SK-MEL-5 (cell line): ENCODE results near the gene CHRM2. TPM values are rescaled to one million over a fixed set of nuclear protein-coding genes. Genes with fewer than 3 reads are reported as not detected.

Experiments
- DNase-seq: peaks from one replicate; pipeline ENCODE4 v3.0.0-alpha.2; 2016; ENCODE audit warnings: low read depth, low spot score
- in situ Hi-C: cut with HindIII; loops from 2 replicates; pipeline ENCODE4 v1.10.0; 2016; ENCODE audit warnings: low sequenced_read_pairs, high pct_unique_total_duplicates, low pct_unique_long_range_greater_than_20kb
- total RNA-seq: library from RNA; depleted of rRNA; stranded (reverse); fragments of >200 nt; shearing (Covaris generic); gene quantifications from 2 replicates; pipeline ENCODE4 v1.2.3, GENCODE V29; 2014

CHRM2 gene
- total RNA-seq, 1 experiment from 2014 or later, result 0.05 TPM

- in situ Hi-C loops, result no loop called here
- DNase-seq, result no peak
Measured at GRCh38 chr7:136884492-136884891, 16.0 kb downstream of the CHRM2 start.

DNA sequence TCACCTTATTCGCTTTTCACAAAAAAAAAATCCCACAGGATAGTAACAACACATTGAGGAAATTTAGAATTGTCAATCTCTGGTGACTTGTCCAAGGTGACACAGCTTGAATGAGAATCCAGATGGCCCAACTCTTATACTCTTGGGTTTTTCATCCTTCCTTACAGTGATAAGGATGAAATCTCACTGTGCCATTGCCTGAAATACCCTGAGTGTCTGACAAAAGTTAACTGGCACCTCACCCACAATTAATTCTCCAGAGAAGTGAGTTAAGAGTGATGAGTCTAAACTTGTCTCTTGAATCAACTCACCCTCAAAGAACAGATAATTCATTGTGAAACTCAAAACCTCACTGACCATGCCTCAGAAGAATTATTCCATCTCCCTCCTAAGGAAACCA is 18.9 kb downstream of the CHRM2 start:
- in situ Hi-C loops, result no loop called here

DNA sequence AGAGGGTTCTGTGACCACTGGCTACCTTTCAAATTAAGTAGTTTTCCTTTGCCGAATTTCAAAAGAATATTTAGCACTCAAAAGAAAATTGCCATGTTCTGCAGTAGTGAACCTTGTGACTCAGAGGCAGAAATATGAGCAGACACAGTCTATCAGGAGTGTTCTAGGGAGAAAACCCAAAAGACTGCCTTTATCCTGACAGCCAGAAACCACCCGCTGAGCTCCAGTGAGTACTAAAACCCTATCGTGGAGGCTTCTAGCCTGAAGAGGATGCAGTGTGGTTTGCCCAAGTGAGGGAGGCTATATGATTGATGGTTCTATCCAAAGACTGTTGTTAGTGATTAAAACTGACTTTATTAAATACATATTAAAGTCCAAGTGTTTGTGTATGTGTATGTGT is 21.9 kb downstream of the CHRM2 start:
- in situ Hi-C loops, result no loop called here
- no peak for DNase-seq

More for the DNA sequence above, 18.9 kb downstream of the CHRM2 start:
- DNase-seq, result no peak

DNA sequence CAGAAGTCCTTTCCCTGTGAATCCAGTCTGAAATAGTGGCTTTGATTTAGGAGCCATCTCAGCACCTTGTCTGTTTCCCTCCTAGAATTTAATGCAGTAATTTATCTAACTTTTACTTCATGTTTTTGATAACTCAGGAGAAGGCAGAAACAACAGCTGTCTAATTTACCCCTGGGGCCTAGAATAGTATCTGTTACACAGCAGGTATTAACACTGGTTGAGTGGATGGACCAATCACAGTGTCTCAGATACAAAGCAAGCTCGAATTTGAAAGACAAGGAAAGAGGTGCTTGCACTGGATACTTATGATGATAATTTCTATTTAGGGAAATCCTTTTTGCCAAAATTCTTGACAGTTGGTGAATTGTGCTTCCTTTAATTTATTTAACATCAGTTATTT is 23.4 kb downstream of the CHRM2 start:
- in situ Hi-C loops, result no loop called here
- no peak for DNase-seq

DNA sequence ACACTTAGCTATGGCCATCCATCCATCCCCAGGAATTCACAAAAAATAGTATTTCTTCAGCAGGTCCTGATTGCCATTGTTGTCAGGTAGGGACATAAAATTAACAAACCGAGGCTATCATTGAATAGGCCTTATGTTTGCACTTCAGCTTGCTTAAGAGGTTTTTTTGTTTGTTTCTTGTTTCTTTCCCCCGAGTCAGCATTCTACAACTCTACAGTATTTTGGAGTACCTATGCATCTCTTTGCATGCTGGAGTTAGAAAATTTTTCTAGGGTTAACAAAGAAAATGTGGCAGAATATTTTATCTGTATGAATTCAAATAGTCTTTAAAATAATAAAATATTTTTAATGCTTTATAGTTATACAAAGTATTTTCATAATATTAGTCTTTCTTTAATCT is 26.3 kb downstream of the CHRM2 start:
- in situ Hi-C loops, result no loop called here
- DNase-seq, result no peak

DNA sequence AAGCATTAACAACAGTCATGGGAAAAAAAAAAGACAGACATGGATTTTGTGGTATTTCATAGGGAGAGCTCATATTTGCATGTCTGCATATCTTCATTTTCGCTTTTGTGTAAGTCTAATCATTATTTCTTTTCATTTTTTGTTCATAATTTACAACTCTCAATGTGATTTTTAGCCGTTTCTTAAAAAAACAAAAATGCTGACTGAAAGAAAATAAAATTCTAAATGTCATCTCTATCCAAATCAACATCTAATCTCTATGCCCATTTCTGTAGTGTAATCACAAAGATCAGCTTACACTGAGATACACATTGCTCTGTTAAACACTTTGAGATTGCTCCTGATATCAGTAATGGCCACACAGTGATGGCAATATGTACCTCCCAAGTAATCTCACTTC is 29.2 kb downstream of the CHRM2 start:
- in situ Hi-C loops, result no loop called here
- DNase-seq, result no peak

DNA sequence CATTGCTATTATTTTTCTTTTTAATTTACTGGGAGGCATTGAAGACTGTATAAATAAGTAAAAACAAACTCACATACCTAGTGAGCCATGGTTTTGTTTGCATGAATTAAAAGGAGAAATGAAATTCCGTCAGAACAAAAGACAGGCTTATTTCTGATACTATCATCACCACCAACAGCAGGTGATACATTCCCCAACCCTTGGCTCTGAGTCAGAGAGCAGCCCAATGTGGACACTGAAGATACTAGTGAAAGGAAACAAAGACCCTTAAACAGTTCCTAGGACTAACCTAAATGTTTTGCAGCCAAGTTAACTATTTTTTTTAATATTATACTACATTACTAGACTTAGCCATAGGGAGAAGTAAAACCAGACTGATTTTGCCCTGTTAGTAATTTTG is 31.6 kb downstream of the CHRM2 start:
- in situ Hi-C loops, result no loop called here
- no peak for DNase-seq

GRCh38 chr7:136910771-136911170 is 42.3 kb downstream of the CHRM2 start:
- no peak for DNase-seq
- in situ Hi-C loops, result no loop called here

DNA sequence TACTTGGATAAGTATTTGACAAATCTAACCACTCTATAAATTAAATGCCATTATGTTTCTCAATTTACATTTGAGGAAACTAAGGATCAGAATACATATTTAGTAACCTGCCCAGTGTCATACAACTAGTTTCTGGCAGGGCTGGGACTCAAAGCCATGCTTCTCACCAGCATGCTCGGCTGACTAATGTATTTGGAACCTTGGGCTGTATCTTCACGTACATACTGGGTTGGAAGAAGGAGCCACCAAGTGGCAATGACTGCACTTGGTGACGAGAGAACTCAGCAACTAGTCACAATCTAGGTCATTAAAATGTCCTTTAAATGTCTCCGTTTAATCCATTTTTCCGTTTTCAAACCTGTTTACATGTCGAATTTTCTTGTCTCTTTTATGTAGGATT is 42.9 kb downstream of the CHRM2 start:
- DNase-seq, result peak; percentile 13
- in situ Hi-C loops, result no loop called here

DNA sequence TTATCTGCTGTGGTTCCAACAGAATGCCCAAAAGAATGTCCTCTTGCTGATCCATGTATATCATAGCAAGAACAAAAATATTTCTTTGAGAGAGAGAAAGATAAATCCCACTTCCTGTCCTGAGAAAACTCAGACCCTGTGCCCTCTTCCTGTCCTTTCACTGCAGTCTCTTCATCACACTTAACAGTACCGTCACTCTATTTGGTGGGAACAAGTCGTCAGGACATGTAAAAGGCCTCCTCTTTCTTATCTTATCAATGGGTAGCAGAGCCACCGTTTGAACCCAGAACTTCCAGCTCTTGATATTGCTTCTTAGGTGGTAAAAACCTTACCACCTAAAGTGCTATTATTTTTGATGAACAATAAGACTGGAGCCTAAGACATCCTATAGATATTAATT is 43.9 kb downstream of the CHRM2 start:
- no peak for DNase-seq
- in situ Hi-C loops, result no loop called here

DNA sequence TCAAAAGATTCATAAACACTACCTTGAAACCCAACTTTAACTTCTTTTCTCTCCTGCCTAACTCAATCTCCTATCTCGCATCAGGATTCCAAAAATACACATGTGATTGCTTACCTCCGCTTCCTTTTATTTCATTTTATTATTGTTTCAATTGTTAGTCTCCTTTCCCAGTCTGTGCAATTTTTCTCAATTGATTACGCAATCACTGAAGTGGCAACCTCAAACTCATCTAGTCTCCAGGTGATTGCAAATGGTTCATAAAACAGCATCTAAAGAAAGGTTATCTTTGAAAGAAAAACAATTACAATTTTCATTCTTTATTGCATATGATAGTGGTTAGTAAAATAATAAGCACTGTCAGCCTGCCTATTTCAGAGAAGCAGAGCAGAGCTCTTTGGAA is 45.6 kb downstream of the CHRM2 start:
- in situ Hi-C loops, result no loop called here
- DNase-seq, result no peak

DNA sequence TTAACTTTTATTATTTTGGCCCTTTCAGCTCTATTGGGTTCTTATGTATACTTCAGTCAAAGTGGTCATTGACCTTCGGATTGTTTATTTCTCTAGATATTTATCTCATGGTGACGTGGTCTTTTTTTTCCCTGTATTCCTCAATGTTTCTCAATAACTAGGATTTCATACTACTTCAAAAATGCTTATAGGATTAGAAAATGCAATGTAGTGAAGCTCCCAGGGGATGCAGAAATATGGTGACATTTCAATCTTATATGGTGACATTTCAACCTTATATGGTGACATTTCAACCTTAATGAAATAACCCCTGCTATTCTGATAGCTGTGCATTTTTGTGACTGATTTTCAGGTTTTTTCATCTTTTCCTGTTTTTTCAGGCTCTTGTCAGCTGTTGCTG is 51.4 kb downstream of the CHRM2 start:
- no peak for DNase-seq
- in situ Hi-C loops, result no loop called here

- in situ Hi-C loops, result no loop called here
- DNase-seq, result no peak
Measured at GRCh38 chr7:136923111-136923667, 54.7 kb downstream of the CHRM2 start.

- in situ Hi-C loops, result no loop called here
- DNase-seq, result no peak
Measured at GRCh38 chr7:136925044-136925443, 56.6 kb downstream of the CHRM2 start.

- DNase-seq, result no peak
Measured at GRCh38 chr7:136925556-136925955, 57.1 kb downstream of the CHRM2 start.

GRCh38 chr7:136931169-136931867 is 62.9 kb downstream of the CHRM2 start:
- in situ Hi-C loops, result no loop called here

More at GRCh38 chr7:136925556-136925955, 57.1 kb downstream of the CHRM2 start:
- in situ Hi-C loops, result no loop called here

DNA sequence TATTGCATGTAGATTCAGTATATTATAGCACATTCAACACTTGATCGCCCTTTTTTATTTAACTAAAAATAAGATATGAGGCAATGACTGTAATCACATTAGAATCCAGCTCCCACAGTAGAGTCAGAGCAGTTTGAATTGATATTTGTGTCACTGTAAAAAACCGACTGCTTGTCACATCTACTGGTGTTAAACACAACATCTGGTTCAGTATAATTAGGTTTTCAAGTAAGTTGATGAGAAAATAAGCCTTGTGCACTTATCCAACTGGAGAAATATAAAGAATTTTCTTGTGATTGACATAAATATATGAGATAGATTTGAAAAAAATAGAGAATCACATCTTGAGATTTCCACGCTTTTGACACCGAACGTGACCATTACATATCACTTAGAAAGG is 69.0 kb downstream of the CHRM2 start:
- in situ Hi-C loops, result no loop called here
- DNase-seq, result no peak

More at GRCh38 chr7:136931169-136931867, 62.9 kb downstream of the CHRM2 start:
- DNase-seq, result no peak

DNA sequence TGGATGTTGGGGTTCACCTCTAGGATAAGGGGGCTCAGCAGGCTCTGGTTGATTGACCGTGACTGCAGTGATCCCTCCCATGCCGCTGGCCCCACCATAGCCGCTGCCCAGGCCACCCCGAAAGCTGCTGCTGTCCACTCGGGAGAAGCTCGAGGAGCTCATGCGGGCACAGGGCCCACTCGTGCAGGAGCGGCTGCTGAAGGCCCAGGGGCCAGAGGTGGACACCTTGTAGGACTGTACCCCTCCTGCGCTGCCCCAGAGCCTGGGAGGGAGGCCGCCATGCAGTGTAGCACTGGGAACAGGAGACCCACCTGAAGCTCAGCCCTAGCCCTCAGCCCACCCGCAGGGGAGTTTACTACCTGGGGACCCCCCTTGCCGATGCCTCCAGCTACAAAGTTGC is 70.0 kb downstream of the CHRM2 start:
- in situ Hi-C loops, result no loop called here

DNA sequence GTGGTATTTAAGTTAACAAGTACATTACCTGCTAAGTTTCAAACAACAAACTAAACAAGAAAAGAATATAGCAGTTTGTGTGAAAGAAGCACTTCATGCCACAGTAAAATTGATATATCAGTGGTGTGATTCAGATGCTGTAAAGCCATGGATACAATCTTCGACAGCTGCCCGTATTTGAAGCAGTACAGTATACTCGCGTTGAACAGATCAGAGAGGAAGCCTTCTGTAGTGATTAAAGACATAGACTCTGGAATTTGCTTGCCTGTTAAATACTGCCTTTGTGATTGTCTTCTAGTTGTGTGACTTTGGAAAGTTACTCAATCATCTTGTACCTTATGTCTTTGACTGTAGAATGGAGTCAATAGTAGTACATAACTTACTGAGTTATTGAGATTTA is 71.7 kb downstream of the CHRM2 start:
- in situ Hi-C loops, result no loop called here
- DNase-seq, result no peak

More for the DNA sequence above, 70.0 kb downstream of the CHRM2 start:
- no peak for DNase-seq
